ENCODE measurements around the gene OR2C3.

OR2C3 gene

DNA sequence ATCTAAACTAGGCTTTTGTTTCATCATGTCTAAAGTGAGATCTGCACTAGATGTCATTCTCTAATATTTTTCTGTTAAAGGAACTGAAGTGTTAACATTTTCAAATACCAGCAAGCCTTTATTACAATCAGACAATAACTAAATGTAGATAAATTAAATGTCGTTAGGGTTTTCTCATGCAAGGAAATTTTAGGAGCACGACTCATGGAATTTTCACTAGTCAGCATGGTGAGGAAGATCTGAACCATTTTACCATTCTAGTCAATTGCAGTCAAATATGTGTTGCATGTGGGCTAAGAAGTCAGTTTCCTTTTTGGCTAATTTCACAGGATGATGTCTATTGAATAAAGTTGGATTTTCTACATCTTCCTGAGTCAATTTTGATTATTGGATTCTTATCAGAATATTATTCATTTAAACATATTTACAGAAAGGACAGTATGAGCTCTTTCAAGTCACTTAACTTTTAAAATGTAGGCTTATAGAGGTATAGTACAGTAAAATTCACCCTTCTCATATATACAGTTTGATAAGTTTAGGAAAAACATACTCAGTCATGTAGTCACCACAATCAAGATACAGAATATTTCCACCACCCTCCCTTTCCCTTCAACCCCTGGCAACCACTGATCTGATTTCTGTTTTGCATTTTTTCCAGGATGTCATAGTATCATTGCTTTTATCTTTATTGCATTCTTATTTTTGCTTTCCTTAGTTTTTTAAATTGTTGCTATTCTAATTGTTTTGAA, 21.9 kb upstream of the OR2C3 start:
- TF ChIP-seq ZFX (IDR thresholded peaks at IDR 0.05; ENCODE audit: borderline replicate concordance) (no peak), CTCF (IDR thresholded peaks at IDR 0.05) (no peak)
- no peak overlapping the region for H3K27ac ChIP-seq

DNA sequence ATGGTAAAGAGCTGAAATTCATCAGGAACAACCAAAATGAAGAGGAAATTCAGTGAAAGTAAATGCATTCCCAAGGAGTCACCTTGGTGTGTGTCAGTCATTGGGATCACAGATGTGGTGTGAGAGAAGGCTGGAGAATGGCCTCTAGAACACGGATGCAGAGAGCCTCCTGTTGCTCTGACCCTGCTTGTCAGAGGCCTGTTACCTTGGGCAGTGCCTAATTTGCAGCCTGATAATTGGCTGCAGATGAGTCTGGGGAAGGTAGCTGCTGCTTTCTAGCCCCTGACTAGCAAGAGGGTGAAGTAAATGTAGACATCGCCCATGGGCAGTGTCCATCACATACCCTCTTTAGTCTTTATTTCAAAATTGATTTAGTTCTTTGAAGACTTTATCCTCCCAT, 16.0 kb upstream of the OR2C3 start:
- H3K27ac ChIP-seq, result no peak overlapping the region
- TF ChIP-seq CTCF (IDR thresholded peaks at IDR 0.05) (no peak), ZFX (IDR thresholded peaks at IDR 0.05; ENCODE audit: borderline replicate concordance) (no peak)

DNA sequence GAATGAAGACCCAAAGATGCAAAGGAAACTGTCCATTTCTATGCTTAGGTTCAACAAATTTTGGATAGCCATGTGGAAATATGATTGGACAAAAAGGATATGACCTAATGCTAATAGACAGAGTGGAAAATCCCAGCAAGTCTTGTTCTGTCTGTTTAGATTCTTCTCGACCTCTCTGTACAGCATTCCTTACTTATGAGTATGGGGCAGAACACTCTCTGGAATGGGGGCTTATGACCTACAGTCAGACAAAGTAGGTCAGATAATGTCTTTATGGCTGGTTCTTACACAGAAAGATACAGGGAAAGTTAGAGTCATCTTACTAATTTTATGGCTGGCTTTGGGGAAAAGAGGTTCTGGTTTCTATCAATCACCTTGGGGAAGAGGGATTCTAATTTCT, 15.5 kb upstream of the OR2C3 start:
- no peak for TF ChIP-seq ZFX (IDR thresholded peaks at IDR 0.05; ENCODE audit: borderline replicate concordance)
- TF ChIP-seq CTCF (IDR thresholded peaks at IDR 0.05), result no peak
- H3K27ac ChIP-seq, result no peak overlapping the region

- no peak within 1 kb of the TSS for H3K27ac ChIP-seq
- TF ChIP-seq CTCF (IDR thresholded peaks at IDR 0.05), result no peak
- no peak for TF ChIP-seq ZFX (IDR thresholded peaks at IDR 0.05; ENCODE audit: borderline replicate concordance)
These were observed 12.5 kb upstream of the OR2C3 start, which contains the start of gene GCSAML for GRCh38 chr1:247548769-247549182. TSS of gene GCSAML (plus strand) at chr1:247549134. CDS start at chr1:247549192, 58 bp downstream.

DNA sequence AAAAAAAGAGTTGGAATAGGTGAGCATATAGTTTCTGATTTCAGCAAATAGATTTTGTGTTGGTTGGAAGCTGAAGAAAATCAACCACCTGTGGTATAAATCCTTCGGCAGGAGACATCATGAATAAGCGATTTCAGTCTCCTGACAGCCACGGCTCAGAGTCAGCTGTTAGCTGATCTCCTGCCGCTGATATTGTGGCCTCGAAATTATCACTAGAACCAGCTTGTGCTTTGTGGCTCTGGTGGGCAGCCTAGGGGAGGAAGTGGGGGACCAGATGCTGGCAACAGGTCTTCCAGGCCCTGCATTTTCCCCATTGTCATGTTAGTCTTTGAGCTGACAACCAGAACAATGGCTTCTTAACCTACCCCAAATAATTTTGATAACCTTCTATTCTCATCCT, 11.9 kb upstream of the OR2C3 start:
- H3K27ac ChIP-seq, result no peak overlapping the region
- TF ChIP-seq CTCF (IDR thresholded peaks at IDR 0.05) (no peak), ZFX (IDR thresholded peaks at IDR 0.05; ENCODE audit: borderline replicate concordance) (no peak)

DNA sequence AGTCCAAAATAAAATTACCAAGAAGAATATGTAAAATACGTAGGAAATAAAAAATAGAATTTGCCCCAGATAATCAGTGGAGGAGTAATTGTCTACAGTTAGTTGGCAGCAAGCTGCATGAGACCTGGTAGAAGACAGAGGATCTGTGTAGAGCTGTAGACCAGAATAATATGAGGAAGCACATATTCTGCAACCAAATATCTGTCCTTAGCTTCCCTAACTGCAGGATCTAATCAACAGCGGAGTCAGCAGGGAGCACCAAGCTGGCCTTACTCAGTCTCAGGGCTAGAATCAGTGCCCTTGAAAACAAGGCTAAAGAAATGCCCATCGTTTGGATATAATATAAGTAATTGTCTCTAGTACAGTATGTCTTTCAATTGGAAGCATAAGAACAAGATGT, 6.6 kb upstream of the OR2C3 start:
- TF ChIP-seq CTCF (IDR thresholded peaks at IDR 0.05) (no peak), ZFX (IDR thresholded peaks at IDR 0.05; ENCODE audit: borderline replicate concordance) (no peak)
- H3K27ac ChIP-seq, result no peak overlapping the region

- no peak overlapping the region for H3K27ac ChIP-seq
- TF ChIP-seq CTCF (IDR thresholded peaks at IDR 0.05), result no peak
- TF ChIP-seq ZFX (IDR thresholded peaks at IDR 0.05; ENCODE audit: borderline replicate concordance), result no peak
These were observed 4.3 kb upstream of the OR2C3 start for GRCh38 chr1:247540581-247540980.
